ENCODE results near the gene PNPLA5.
A peak's percentile ranks its signal among the peaks of the same experiment; 100 is the strongest.

Gene PNPLA5

GRCh38 chr22:43883012-43883661 lies 8.7 kb downstream of the PNPLA5 start:
- peak; percentile 62 for TF ChIP-seq CTCF (IDR thresholded peaks at IDR 0.05; ENCODE audit: low read depth, low read length)
- H3K4me3 ChIP-seq (replicated peaks in 1 of 2; ENCODE audit: low read depth in 2 of 2, low read length in 2 of 2) = no peak overlapping the region
- peak; percentile 68 to 85 for DNase-seq (ENCODE audit: low read depth in 2 of 2)

- no peak for TF ChIP-seq CTCF (IDR thresholded peaks at IDR 0.05; ENCODE audit: low read depth, low read length)
- no peak for DNase-seq (ENCODE audit: low read depth in 2 of 2)
- H3K4me3 ChIP-seq (replicated peaks in 1 of 2; ENCODE audit: low read depth in 2 of 2, low read length in 2 of 2) = no peak overlapping the region
Observed at GRCh38 chr22:43882122-43882767, 9.6 kb downstream of the PNPLA5 start.

- DNase-seq (ENCODE audit: low read depth in 2 of 2) = no peak
- TF ChIP-seq CTCF (IDR thresholded peaks at IDR 0.05; ENCODE audit: low read depth, low read length) = no peak
- no peak overlapping the region for H3K4me3 ChIP-seq (replicated peaks in 1 of 2; ENCODE audit: low read depth in 2 of 2, low read length in 2 of 2)
Observed at GRCh38 chr22:43881091-43882061, 10.4 kb downstream of the PNPLA5 start.

- DNase-seq (ENCODE audit: low read depth in 2 of 2) = no peak
- no peak overlapping the region for H3K4me3 ChIP-seq (replicated peaks in 1 of 2; ENCODE audit: low read depth in 2 of 2, low read length in 2 of 2)
- TF ChIP-seq CTCF (IDR thresholded peaks at IDR 0.05; ENCODE audit: low read depth, low read length) = no peak
Observed at GRCh38 chr22:43880541-43880991, 11.2 kb downstream of the PNPLA5 start.

- no peak for TF ChIP-seq CTCF (IDR thresholded peaks at IDR 0.05; ENCODE audit: low read depth, low read length)
- DNase-seq (ENCODE audit: low read depth in 2 of 2) = no peak
- no peak overlapping the region for H3K4me3 ChIP-seq (replicated peaks in 1 of 2; ENCODE audit: low read depth in 2 of 2, low read length in 2 of 2)
Observed at GRCh38 chr22:43879901-43880540, 11.8 kb downstream of the PNPLA5 start.

GRCh38 chr22:43878831-43879550 lies 12.8 kb downstream of the PNPLA5 start:
- no peak overlapping the region for H3K4me3 ChIP-seq (replicated peaks in 1 of 2; ENCODE audit: low read depth in 2 of 2, low read length in 2 of 2)
- TF ChIP-seq CTCF (IDR thresholded peaks at IDR 0.05; ENCODE audit: low read depth, low read length) = no peak

More at GRCh38 chr22:43878831-43879550, 12.8 kb downstream of the PNPLA5 start:
- no peak for DNase-seq (ENCODE audit: low read depth in 2 of 2)

Measured in cardiac fibroblast (primary cell).